GM23338 (cell line): ENCODE measurements around the gene DOCK3. TPM values are rescaled to one million over a fixed set of nuclear protein-coding genes. Genes with fewer than 3 reads are reported as not detected.
A peak's percentile ranks its signal among the peaks of the same experiment; 100 is the strongest.

ENCODE experiments used
- microRNA-seq: library from miRNA; unstranded; fragments of <30 nt; microRNA quantifications from one replicate; pipeline ENCODE4, GENCODE V29; 2017
- polyA plus RNA-seq: library from polyadenylated mRNA; unstranded; fragments of >200 nt; fragmentation: Nextera tagmentation; extraction: Ambion mirVana; gene quantifications from 2 replicates; pipeline ENCODE4 v1.2.1, GENCODE V29; 2016
- small RNA-seq: library from RNA; depleted of rRNA; stranded (forward); fragments of <200 nt; gene quantifications from one replicate; pipeline ENCODE3, GENCODE V24; 2014; ENCODE audit warnings: low replicate concordance
- total RNA-seq: library from RNA; depleted of rRNA; stranded (reverse); fragments of >200 nt; shearing (Covaris generic); gene quantifications from 2 replicates; pipeline ENCODE4 v1.2.3, GENCODE V29; 2014; rRNA removed

The DOCK3 gene
- total and polyA plus RNA-seq, 2 experiments from 2014 or later = 2.4 to 5.6 TPM

Small RNAs within 50 kb of the gene (microRNA-seq; reads per million reads assigned to microRNA genes)
- gene MIR4787 = 17.9 reads per million, percentile 43 among the genes with 10 or more reads in this experiment

Small RNAs within 50 kb of the gene (small RNA-seq; reads per million reads assigned to genes)
- gene MIR4787 = 0.37 reads per million, percentile 22 among the genes with 10 or more reads in this experiment
- not detected for gene PPIAP69

Other genes starting within 250 kb of the DOCK3 start
- gene CACNA2D2, start 171.3 kb upstream of the DOCK3 start, total RNA-seq = 10.3 and 11.4 TPM in 2 replicates
- gene CACNA2D2, start 171.3 kb upstream of the DOCK3 start, polyA plus RNA-seq = 4.7 and 5.4 TPM in 2 replicates
- gene C3orf18, start 107.2 kb upstream of the DOCK3 start, total RNA-seq = 7.7 and 10.3 TPM in 2 replicates
- 2.4 TPM in 2 replicates for gene C3orf18, start 107.2 kb upstream of the DOCK3 start, polyA plus RNA-seq
- gene HEMK1, start 105.4 kb upstream of the DOCK3 start, total RNA-seq = 5.6 and 8.5 TPM in 2 replicates
- 10.1 and 11.0 TPM in 2 replicates for gene HEMK1, start 105.4 kb upstream of the DOCK3 start, polyA plus RNA-seq
- gene CISH, start 63.2 kb upstream of the DOCK3 start, total RNA-seq = 2.7 and 3.6 TPM in 2 replicates
- 2.1 and 2.2 TPM in 2 replicates for gene CISH, start 63.2 kb upstream of the DOCK3 start, polyA plus RNA-seq
- gene MAPKAPK3, start 57.8 kb upstream of the DOCK3 start, total RNA-seq = 44.9 and 51.1 TPM in 2 replicates
- gene MAPKAPK3, start 57.8 kb upstream of the DOCK3 start, polyA plus RNA-seq = 16.5 and 17.2 TPM in 2 replicates